Measurements from ENCODE around the gene DENND10. TPM values are rescaled to one million over a fixed set of nuclear protein-coding genes. Genes with fewer than 3 reads are reported as not detected.

Gene DENND10
- total and polyA plus RNA-seq, 2 donors (not counting 3 experiments of a cell fraction or from before 2014, with no cell fraction given): 39.1 to 50.1 TPM

- Histone ChIP-seq H3K9me1 (replicated peaks; ENCODE audit: control insufficient read depth, extremely low read depth, insufficient read depth, low read length) (no peaks in the 10 kb centered on the region), H3K79me2 (ENCODE audit: control insufficient read depth, insufficient read depth, low read length) (no peaks in the 10 kb centered on the region), H3K4me3 (replicated peaks in 1 of 3; ENCODE audit: insufficient read depth in 1 of 3, low read depth in 1 of 3, low read length in 3 of 3) (no peak overlapping the region), H3K9ac (replicated peaks; ENCODE audit: extremely low read depth, insufficient read depth, low read length) (no peak overlapping the region), H3K4me2 (ENCODE audit: insufficient read depth, low read length) (no peak overlapping the region), H3K4me1 (ENCODE audit: control insufficient read depth, extremely low read depth, insufficient read depth, low read length) (no peaks in the 10 kb centered on the region), H3K27me3 (ENCODE audit: control insufficient read depth in 2 of 2, insufficient read depth in 2 of 2, low read length in 2 of 2) (no peaks in the 10 kb centered on the region), H3K36me3 (ENCODE audit: control insufficient read depth in 2 of 2, extremely low read depth in 1 of 2, insufficient read depth in 2 of 2, low read length in 2 of 2) (peaks cover 2 to 16% of the 10 kb centered on the region in 2 experiments), H2AFZ (ENCODE audit: low read depth, low read length) (no peak overlapping the region), H4K20me1 (replicated peaks; ENCODE audit: control insufficient read depth, extremely low read depth, insufficient read depth, low read length) (no peaks in the 10 kb centered on the region), H3K9me3 (replicated peaks; ENCODE audit: control insufficient read depth, insufficient read depth, low read length) (no peaks in the 10 kb centered on the region), H3K27ac (ENCODE audit: insufficient read depth, low read depth, low read length) (no peak overlapping the region)
- DNase-seq (ENCODE audit: low read depth, low spot score) (no peak), FAIRE-seq (peak; percentile 37)
- dilution Hi-C loops (cut with MboI; ENCODE audit: extremely low pct_ligation_motif_present, low sequenced_read_pairs) (no loop called here), intact Hi-C loops (cut with micrococcal nuclease) (no loop called here)
- CTCF ChIA-PET: interaction anchor here (1.7 kb wide), 1 partner anchor 10 kb away, joined by 4 read pairs; no protein-coding TSS in a partner anchor
- POLR2A ChIA-PET: no interaction called here
- TF ChIP-seq, protein P1, sequence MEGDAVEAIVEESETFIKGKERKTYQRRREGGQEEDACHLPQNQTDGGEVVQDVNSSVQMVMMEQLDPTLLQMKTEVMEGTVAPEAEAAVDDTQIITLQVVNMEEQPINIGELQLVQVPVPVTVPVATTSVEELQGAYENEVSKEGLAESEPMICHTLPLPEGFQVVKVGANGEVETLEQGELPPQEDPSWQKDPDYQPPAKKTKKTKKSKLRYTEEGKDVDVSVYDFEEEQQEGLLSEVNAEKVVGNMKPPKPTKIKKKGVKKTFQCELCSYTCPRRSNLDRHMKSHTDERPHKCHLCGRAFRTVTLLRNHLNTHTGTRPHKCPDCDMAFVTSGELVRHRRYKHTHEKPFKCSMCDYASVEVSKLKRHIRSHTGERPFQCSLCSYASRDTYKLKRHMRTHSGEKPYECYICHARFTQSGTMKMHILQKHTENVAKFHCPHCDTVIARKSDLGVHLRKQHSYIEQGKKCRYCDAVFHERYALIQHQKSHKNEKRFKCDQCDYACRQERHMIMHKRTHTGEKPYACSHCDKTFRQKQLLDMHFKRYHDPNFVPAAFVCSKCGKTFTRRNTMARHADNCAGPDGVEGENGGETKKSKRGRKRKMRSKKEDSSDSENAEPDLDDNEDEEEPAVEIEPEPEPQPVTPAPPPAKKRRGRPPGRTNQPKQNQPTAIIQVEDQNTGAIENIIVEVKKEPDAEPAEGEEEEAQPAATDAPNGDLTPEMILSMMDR (IDR thresholded peaks at IDR 0.05; ENCODE audit: extremely low read depth in 1 of 2, insufficient read depth in 1 of 2, low read depth in 1 of 2, low read length in 2 of 2): no peak
- TF ChIP-seq MYC (IDR thresholded peaks at IDR 0.05; ENCODE audit: low read depth, low read length): no peak
- TF ChIP-seq POLR2A (IDR thresholded peaks at IDR 0.05; ENCODE audit: low read depth, low read length): no peak
- no peak for TF ChIP-seq FOS (IDR thresholded peaks at IDR 0.05; ENCODE audit: borderline replicate concordance, insufficient read depth, low read length)
- no peak for TF ChIP-seq JUN (IDR thresholded peaks at IDR 0.05; ENCODE audit: borderline replicate concordance, insufficient read depth, insufficient read length, low read depth)
- no peak for TF ChIP-seq GATA2 (IDR thresholded peaks at IDR 0.05; ENCODE audit: insufficient read depth, insufficient read length, low read depth, low read length)
- TF ChIP-seq POLR2AphosphoS5 (IDR thresholded peaks at IDR 0.05; ENCODE audit: insufficient read depth, low read depth, low read length): no peak
- TF ChIP-seq EZH2 (IDR thresholded peaks at IDR 0.05; ENCODE audit: borderline replicate concordance, low read depth, low read length, severe bottlenecking): no peak
- TF ChIP-seq, protein P2, sequence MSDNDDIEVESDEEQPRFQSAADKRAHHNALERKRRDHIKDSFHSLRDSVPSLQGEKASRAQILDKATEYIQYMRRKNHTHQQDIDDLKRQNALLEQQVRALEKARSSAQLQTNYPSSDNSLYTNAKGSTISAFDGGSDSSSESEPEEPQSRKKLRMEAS (IDR thresholded peaks at IDR 0.05; ENCODE audit: insufficient read depth, insufficient read length): no peak
- BruUV-seq (replicated peaks): no TSS peak
Measured at GRCh38 chr10:119113751-119114732, 10.1 kb downstream of the DENND10 start.
